Activated CD4-positive, alpha-beta T cell treated with anti-CD3 and anti-CD28 coated beads for 24 hours (primary cell): ENCODE measurements around the gene CEPT1.
"Not testable (repeated sequence)": the region's sequence is repeated elsewhere in the genome, so short reads cannot be mapped to it uniquely, and the experiment has no call there.

Experiments
- DNase-seq, 2 donors: peaks; one replicate each; pipeline ENCODE4 v3.0.0-alpha.2; 2020; ENCODE audit warnings: low read depth in 2 of 2

Gene CEPT1

GRCh38 chr1:111139956-111140679 is at the start of gene CEPT1, which contains the start of gene DRAM2:
CEPT1 (plus strand) TSS chr1:111140223; CDS start chr1:111147715, 7,492 bp downstream.
DRAM2 (minus strand) TSS chr1:111140093; CDS start chr1:111131554, 8,539 bp downstream.
- DNase-seq, result peak; percentile 83 to 96

DNA sequence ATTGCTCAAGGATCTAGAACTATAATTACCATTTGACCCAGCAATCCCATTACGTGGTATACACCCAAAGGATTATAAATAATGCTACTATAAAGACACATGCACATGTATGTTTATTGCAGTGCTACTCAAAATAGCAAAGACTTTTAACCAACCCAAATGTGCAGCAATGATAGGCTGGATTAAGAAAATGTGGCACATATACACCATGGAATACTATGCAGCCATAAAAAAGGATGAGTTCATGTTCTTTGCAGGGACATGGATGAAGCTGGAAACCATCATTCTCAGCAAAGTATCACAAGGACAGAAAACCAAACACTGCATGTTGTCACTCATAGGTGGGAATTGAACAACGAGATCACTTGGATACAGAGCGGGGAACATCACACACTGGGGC is 44.6 kb upstream of the CEPT1 start:
- DNase-seq, result not testable (repeated sequence)

DNA sequence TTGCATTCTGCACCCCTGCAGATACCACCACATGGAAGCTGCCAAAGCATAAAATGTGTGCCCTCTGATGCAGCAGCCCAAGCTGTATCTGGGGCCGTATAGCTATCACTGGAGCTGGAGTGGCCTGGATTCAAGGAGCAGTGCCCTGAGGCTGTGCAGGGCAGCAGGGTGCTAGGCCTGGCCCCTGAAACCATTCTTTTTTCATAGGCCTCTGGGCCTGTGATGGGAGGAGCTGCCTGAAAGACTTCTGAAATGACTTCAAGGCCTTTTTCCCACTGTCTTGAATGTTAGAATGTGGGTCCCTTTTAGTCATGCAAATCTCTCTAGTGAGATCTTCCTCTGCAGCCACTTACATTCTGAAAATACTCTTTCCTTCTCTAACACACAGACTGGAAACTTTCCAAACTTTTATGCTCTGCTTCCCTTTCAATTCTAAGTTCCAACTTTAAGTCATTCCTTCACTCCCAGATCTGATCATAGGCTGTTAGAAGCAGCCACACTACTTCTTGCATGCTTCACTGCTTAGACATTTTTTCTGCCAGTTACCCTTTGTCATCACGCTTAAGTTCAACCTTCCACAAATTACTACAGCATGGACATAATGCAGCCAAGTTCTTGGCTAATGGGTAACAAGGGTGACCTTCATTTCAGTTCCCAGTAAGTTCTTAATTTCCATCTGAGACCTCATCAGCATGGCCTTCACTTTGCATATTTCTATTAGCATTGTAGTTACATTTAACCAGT is 42.5 kb upstream of the CEPT1 start:
- DNase-seq, result no peak

DNA sequence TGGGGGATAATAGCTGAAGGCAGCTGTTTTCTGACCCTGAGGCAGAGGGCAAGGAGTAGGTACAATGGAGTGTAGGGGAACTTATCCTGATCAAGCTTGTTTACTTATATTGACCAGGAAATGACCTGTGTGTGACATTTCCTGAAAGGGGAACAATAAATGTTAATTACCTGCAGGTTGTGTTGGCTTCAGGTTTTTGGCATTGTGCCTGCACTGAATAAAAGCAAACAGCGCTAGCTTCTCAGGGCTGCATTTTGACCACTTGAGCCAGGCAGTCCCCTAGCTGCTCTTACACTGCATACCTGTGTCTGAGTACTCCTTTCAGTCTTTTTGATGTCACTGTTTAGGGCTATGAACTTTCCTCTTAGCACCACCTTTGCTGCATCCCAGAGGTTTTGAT is 40.7 kb upstream of the CEPT1 start:
- no peak for DNase-seq

DNA sequence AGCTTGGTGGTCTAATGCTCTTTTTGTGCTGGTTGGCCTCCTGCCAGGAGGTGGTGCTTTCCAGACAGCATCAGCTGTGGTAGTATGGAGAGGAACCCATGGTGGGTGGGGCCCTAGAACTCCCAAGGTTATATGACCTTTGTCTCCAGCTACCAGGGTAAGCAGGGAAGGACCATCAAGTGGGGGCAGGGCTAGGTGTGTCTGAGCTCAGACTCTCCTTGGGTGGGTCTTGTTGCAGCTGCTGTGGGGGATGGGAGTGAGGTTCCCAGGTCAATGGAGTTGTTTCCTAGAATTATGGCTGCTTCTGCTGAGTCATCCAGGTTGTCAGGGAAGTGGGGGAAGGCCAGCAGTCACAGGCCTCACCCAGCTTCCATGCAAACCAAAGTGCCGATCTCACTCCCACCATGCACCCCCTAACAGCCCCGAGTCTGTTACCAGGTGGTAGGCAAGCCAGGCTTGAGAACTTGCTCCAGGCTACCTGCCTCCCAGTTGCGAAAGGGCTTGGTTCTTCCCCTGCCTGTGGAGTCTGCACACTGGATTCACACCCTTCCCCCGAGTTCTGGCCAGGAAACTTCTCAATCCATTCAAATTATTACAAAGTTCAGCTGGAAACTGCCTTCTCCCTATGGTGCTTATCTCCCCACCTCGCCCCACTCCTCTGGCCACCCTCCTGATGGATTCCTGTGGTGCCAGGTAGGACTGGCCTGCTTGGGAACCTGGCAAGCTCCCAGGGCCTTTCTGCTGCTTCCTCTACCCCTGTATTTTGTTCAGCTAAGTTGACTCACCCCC is 38.0 kb upstream of the CEPT1 start:
- no peak for DNase-seq

- DNase-seq, result no peak
These were observed 35.0 kb upstream of the CEPT1 start for GRCh38 chr1:111104981-111105380.

DNA sequence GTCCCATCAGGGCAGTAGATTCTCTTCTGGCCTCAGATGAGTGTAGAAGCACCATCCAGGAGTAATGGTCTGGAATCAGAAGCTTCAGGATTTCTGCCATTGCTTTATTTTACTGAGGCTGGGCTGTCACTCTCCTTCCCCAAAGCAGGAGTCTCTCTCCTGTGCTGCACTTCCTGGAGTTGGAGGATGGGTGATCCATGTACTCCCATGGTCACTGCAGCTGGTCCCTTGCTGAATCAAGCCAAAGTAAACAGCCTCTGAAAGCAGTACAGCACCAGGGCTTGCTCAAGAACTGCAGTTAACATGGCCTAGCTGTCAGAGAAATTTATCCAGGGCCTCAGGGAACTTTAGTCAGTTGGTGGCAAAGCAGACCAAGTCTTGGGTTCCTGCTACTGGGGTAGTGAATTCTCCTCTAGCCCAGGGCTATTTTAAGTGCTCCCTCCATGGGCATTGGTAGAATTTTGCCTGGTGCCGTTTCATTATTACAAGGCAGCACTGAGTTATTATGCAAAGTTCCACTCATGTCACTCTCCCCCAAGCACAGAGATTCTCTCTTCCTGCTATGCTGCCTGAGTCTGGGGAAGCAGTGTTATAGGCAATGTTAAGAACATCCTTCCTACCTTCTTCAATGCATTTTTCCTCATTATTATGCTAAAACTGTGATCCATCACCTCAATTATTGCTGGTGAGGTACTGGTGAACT is 29.7 kb upstream of the CEPT1 start:
- no peak for DNase-seq

DNA sequence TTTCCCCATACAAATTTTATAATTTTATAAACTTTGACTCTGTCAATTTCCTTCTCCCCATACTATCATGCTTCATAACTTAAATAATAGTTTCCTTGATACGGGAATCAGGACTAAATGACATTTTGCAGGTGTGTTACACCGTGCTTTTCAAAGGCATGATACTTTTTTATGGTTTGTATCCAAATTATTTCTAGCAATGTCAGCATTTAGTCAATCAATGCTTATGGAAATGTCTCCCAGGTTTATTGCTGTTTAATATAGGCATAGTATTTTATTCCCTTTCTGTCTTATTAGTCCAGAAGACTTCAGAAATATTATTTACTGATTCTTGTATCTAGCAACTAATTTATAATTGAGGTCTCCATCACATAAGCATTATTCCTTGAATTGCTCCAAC is 23.5 kb upstream of the CEPT1 start:
- DNase-seq, result no peak

GRCh38 chr1:111126354-111126753 is 13.7 kb upstream of the CEPT1 start:
- no peak for DNase-seq

DNA sequence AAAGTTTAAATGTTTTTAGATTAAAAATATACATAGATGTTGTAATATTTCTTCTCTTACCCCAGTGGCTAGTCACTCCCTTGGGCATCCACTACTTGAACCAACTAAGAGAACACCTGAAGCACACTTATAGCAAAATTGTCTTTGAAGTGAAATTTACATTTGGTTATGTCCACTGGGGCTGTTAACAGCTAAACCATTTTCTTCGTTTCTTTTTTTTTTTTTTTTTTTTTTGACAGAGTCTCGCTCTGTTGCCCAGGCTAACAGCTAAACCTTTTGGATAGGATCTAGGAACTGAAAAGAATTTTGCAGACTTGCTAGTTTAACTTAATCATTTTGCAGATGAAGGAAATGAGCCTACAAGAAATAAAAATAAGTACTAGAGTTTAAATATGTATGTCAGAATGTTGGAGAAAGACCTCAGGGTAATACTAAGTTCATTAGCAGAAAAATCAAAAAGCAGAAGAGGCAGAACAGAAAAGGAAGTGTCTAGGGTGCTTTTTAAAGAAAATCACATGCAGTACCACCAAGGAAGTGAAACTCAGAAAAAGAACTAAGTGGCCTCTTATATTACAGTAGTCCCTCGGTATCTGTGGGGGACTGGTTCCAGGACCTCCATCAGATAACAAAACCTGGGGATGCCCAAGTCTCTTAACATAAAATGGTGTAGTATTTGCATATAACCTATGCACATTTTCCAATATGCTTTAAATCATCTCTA is 11.9 kb upstream of the CEPT1 start:
- no peak for DNase-seq

DNA sequence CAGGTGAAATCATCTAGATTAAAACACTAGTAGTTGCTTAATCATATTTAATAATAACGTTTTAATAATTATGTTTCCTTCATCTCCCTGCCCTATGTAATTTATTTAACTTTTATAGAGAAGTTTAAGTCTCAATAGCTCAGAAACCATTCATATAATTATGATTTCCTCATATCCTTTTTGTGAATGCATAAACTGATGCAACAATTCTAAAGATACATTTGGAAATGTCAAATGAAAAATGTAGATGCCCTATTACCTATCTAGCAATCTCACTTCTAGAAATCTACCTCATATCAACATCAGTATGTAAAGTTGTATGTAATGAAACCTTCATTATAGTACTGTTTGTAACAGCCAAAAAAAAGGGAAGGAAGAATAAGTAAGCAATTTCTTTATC is 10.6 kb upstream of the CEPT1 start:
- no peak for DNase-seq

- DNase-seq, result no peak
These were observed 8.3 kb upstream of the CEPT1 start for GRCh38 chr1:111131693-111132092.

DNA sequence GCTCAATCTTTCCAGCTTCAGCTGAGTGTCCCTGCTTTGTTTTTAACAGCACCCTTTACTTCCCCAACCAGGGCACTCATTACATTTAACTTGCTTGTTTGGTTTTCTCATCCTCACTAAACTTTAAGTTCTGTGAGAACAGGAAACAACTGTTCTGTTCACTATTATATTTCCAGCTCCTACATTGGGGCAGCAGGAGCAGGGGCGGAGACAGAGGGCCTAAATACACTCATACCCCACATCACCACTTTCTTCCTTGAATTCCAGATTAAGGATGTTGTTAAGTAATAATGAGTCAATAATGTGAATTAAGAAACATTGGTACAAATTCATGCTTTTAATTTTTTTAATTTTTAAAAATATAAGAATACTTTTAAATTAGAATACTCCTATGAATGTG is 6.2 kb upstream of the CEPT1 start:
- DNase-seq, result no peak

DNA sequence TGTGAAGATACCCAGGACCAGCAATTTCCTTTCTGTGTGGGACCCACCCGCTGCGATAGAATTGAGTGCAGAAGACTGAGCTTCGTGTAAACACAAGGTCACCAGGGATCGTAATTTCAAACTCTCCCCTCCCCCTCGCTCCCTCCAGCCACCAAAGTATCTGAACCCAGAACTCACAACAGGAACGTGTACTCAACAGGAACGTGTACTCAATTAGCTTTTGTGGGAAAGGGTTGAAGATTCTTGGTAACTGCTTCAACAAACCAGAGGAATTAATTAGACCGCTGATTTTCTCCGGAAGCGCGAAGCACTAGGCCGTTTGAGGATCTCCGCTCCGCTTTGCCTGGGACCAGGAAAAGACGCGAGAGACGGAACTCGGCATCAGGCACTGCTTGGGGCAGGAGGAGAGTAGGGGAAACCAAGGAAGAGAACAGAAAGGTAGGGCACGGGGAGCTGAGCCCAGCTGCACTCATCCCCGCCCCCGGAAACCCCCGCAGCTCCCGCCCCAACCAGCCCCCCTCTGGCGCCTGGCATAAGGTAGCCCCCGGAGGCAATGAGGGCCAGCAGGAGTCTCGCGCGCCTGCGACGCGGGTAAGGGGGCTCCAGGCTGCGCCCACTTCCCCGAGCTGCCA is 583 bp upstream of the CEPT1 start:
- DNase-seq, result peak in 1 of 2 donors; percentile 6

GRCh38 chr1:111140680-111140967 is 601 bp downstream of the CEPT1 start:
- no peak for DNase-seq

DNA sequence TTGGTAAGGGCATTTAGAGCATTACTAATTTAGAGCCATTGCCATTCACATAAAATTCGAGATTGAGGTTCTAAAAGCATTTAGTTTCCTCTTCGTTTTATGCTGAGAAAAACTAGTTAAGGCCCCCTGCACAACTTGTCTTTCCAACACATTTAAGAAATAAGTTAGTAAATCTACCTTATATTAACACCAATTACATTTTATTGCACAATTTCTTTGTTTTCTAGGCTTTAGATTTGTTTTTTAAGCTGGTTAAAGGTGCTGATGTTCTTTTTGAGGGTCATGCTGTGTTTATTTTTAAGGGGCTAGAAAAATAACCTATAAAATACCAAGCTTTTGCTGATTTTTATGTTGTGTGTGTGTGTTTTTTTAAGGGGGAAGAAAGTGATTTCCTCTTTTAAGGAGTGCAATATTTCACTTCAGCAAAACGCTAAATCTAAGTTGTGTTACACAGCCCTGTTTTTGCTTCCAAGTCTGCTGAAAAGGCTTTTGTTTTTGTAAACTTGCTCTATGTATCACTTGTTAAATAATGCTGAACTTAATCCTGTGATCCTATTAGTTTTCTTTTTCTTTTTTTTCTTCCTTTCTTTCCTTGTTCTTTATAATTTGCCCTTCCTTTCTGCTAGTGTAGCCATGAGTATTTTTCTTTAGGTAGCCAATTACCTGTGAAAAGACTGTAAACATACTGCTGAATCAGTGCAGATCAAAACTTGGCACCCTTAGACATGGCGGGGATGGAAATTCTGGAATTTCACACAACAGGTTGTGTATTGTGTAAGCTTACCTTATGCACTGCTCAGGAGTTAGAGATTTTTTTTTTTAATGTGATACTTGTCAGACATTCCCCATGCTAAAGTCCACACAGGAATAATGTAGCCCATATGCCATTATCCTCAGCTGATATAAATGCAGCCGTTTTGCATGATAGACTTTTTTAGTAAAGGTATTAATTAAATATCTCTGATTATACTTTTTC is 1.5 kb downstream of the CEPT1 start:
- DNase-seq, result no peak

GRCh38 chr1:111142356-111142975 is 2.4 kb downstream of the CEPT1 start:
- no peak for DNase-seq

- DNase-seq, result no peak
These were observed 5.5 kb downstream of the CEPT1 start for GRCh38 chr1:111145542-111145941.
